ENCODE results near the gene TBC1D8. TPM values are rescaled to one million over a fixed set of nuclear protein-coding genes. Genes with fewer than 3 reads are reported as not detected.

TBC1D8 gene
- total and polyA plus RNA-seq, 2 of the 13 experiments (the other 11 are each of a cell fraction or from before 2014, with no cell fraction given), result 45.1 to 95.4 TPM

DNA sequence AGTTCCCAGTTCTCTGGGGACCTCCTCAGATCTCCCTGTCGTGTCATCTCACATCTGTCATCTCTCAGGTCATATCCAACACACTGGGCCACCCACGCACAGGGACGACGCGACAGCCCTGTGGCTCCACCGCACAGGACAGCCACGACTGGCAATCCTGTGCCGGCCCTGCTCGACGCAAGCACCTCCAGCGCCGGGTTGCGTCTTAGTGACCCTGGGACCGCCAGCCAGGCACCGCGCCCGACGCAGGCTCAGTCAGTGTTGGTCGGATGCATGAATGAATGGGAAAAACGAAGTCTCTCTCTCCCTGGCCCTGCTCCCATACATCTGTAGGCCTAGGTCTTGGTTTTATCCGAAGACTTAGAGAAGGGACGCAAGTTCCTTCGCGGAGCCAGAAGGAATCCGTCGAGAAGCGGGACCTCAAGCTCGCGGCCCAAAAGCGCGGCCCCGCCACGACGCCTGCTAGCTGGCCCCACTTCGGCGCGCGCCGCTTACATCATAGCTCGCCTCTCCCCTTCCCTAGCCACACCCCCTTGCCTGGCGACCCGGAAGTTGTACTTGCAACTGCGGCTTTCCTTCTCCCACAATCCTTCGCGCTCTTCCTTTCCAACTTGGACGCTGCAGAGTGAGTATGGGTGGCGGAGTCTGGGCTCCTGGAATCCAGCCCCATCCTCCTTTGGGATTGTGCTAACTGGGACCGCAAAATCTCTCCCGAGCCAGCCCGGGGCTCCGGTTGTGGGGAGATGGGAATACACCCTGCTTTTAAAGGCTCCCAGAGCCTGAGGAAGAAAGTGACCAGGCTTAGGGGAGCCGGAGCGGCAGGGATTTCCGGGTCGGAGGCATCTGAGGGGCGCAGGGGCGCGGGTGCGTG lies 149.3 kb downstream of the TBC1D8 start, which contains the start of gene RPL31 (continued):
- peak; percentile 93 for TF ChIP-seq ZBTB20 (CRISPR knock-in tag; IDR thresholded peaks at IDR 0.05; ENCODE audit: borderline replicate concordance, low read depth)
- TF ChIP-seq ZNF446 (CRISPR knock-in tag; IDR thresholded peaks at IDR 0.05), result peak; percentile 98; the same call in 1 of the 2 replicates
- peak; percentile 100 for TF ChIP-seq NR2C2 (CRISPR knock-in tag; IDR thresholded peaks at IDR 0.05; ENCODE audit: borderline replicate concordance)
- TF ChIP-seq GABPB1 (CRISPR knock-in tag; IDR thresholded peaks at IDR 0.05), result peak; percentile 100
- TF ChIP-seq RCOR2 (CRISPR knock-in tag; IDR thresholded peaks at IDR 0.05), result peak; percentile 65; the same call in 1 of the 2 replicates
- TF ChIP-seq, protein P1, sequence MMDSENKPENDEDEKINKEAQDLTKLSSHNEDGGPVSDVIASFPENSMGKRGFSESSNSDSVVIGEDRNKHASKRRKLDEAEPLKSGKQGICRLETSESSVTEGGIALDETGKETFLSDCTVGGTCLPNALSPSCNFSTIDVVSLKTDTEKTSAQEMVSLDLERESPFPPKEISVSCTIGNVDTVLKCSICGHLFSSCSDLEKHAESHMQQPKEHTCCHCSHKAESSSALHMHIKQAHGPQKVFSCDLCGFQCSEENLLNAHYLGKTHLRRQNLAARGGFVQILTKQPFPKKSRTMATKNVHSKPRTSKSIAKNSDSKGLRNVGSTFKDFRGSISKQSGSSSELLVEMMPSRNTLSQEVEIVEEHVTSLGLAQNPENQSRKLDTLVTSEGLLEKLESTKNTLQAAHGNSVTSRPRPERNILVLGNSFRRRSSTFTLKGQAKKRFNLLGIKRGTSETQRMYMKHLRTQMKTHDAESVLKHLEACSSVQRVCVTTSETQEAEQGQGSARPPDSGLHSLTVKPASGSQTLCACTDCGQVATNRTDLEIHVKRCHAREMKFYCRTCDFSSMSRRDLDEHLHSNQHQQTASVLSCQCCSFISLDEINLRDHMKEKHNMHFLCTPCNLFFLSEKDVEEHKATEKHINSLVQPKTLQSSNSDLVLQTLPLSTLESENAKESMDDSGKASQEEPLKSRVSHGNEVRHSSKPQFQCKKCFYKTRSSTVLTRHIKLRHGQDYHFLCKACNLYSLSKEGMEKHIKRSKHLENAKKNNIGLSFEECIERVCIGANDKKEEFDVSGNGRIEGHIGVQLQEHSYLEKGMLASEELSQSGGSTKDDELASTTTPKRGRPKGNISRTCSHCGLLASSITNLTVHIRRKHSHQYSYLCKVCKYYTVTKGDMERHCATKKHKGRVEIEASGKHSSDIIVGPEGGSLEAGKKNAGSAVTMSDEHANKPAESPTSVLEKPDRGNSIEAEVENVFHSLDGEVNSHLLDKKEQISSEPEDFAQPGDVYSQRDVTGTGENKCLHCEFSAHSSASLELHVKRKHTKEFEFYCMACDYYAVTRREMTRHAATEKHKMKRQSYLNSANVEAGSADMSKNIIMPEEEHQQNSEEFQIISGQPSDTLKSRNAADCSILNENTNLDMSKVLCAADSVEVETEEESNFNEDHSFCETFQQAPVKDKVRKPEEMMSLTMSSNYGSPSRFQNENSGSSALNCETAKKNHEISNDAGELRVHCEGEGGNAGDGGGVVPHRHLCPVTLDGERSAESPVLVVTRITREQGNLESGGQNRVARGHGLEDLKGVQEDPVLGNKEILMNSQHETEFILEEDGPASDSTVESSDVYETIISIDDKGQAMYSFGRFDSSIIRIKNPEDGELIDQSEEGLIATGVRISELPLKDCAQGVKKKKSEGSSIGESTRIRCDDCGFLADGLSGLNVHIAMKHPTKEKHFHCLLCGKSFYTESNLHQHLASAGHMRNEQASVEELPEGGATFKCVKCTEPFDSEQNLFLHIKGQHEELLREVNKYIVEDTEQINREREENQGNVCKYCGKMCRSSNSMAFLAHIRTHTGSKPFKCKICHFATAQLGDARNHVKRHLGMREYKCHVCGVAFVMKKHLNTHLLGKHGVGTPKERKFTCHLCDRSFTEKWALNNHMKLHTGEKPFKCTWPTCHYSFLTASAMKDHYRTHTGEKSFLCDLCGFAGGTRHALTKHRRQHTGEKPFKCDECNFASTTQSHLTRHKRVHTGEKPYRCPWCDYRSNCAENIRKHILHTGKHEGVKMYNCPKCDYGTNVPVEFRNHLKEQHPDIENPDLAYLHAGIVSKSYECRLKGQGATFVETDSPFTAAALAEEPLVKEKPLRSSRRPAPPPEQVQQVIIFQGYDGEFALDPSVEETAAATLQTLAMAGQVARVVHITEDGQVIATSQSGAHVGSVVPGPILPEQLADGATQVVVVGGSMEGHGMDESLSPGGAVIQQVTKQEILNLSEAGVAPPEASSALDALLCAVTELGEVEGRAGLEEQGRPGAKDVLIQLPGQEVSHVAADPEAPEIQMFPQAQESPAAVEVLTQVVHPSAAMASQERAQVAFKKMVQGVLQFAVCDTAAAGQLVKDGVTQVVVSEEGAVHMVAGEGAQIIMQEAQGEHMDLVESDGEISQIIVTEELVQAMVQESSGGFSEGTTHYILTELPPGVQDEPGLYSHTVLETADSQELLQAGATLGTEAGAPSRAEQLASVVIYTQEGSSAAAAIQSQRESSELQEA (CRISPR knock-in tag; IDR thresholded peaks at IDR 0.05; ENCODE audit: not compliant biosample characterization), result peak; percentile 98
- TF ChIP-seq, protein P2, sequence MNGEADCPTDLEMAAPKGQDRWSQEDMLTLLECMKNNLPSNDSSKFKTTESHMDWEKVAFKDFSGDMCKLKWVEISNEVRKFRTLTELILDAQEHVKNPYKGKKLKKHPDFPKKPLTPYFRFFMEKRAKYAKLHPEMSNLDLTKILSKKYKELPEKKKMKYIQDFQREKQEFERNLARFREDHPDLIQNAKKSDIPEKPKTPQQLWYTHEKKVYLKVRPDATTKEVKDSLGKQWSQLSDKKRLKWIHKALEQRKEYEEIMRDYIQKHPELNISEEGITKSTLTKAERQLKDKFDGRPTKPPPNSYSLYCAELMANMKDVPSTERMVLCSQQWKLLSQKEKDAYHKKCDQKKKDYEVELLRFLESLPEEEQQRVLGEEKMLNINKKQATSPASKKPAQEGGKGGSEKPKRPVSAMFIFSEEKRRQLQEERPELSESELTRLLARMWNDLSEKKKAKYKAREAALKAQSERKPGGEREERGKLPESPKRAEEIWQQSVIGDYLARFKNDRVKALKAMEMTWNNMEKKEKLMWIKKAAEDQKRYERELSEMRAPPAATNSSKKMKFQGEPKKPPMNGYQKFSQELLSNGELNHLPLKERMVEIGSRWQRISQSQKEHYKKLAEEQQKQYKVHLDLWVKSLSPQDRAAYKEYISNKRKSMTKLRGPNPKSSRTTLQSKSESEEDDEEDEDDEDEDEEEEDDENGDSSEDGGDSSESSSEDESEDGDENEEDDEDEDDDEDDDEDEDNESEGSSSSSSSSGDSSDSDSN (CRISPR knock-in tag; IDR thresholded peaks at IDR 0.05), result peak; percentile 87
- peak; percentile 93 for TF ChIP-seq ZNF780A (CRISPR knock-in tag; IDR thresholded peaks at IDR 0.05)
- TF ChIP-seq, protein P3, sequence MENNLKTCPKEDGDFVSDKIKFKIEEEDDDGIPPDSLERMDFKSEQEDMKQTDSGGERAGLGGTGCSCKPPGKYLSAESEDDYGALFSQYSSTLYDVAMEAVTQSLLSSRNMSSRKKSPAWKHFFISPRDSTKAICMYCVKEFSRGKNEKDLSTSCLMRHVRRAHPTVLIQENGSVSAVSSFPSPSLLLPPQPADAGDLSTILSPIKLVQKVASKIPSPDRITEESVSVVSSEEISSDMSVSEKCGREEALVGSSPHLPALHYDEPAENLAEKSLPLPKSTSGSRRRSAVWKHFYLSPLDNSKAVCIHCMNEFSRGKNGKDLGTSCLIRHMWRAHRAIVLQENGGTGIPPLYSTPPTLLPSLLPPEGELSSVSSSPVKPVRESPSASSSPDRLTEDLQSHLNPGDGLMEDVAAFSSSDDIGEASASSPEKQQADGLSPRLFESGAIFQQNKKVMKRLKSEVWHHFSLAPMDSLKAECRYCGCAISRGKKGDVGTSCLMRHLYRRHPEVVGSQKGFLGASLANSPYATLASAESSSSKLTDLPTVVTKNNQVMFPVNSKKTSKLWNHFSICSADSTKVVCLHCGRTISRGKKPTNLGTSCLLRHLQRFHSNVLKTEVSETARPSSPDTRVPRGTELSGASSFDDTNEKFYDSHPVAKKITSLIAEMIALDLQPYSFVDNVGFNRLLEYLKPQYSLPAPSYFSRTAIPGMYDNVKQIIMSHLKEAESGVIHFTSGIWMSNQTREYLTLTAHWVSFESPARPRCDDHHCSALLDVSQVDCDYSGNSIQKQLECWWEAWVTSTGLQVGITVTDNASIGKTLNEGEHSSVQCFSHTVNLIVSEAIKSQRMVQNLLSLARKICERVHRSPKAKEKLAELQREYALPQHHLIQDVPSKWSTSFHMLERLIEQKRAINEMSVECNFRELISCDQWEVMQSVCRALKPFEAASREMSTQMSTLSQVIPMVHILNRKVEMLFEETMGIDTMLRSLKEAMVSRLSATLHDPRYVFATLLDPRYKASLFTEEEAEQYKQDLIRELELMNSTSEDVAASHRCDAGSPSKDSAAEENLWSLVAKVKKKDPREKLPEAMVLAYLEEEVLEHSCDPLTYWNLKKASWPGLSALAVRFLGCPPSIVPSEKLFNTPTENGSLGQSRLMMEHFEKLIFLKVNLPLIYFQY (CRISPR knock-in tag; IDR thresholded peaks at IDR 0.05; ENCODE audit: borderline replicate concordance), result peak; percentile 88; the same call in 1 of the 2 replicates
- TF ChIP-seq NFKB2 (CRISPR knock-in tag; IDR thresholded peaks at IDR 0.05; ENCODE audit: borderline replicate concordance), result peak; percentile 99

All from HepG2 (cell line).